Loucy (cell line): ENCODE measurements around the gene ATF7.

Experiments
- H2AFZ ChIP-seq: fragments of 200-600 bp; sonication (generic); 2 replicates; pipeline ENCODE4 v1.6.0; 2016; ENCODE audit warnings: antibody characterized with exemption, mild to moderate bottlenecking, low read length, moderate library complexity
- H3F3A ChIP-seq: fragments of 200-600 bp; 2 replicates; pipeline ENCODE4 v1.6.0; 2016; ENCODE audit warnings: antibody characterized with exemption, low read depth, mild to moderate bottlenecking
- H3K27me3 ChIP-seq: fragments of 200-600 bp; sonication (generic); 2 replicates; pipeline ENCODE4 v1.6.1; 2014; ENCODE audit warnings: low read length, mild to moderate bottlenecking; ENCODE audit not compliant: insufficient read depth, poor library complexity, severe bottlenecking
- H3K36me3 ChIP-seq: fragments of 200-600 bp; sonication (generic); 2 replicates; pipeline ENCODE4 v1.6.1; 2016; ENCODE audit warnings: low read length; ENCODE audit not compliant: insufficient read depth
- H3K4me1 ChIP-seq: fragments of 200-600 bp; sonication (generic); 2 replicates; pipeline ENCODE4 v1.5.1; 2014; ENCODE audit warnings: low read length, mild to moderate bottlenecking; ENCODE audit not compliant: insufficient read depth, poor library complexity, severe bottlenecking
- H3K4me2 ChIP-seq: fragments of 200-600 bp; sonication (generic); 2 replicates; pipeline ENCODE4 v1.6.0; 2014; ENCODE audit warnings: antibody characterized with exemption, low read length, low read depth, mild to moderate bottlenecking; ENCODE audit not compliant: poor library complexity, severe bottlenecking
- H3K4me3 ChIP-seq: fragments of 200-600 bp; sonication (generic); 2 replicates; pipeline ENCODE4 v1.5.1; 2014; ENCODE audit warnings: low read length, mild to moderate bottlenecking, mixed read lengths; ENCODE audit not compliant: poor library complexity, severe bottlenecking
- H3K79me2 ChIP-seq: fragments of 200-600 bp; sonication (generic); 2 replicates; pipeline ENCODE4 v1.6.1; 2014; ENCODE audit warnings: low read length; ENCODE audit not compliant: insufficient read depth
- H3K9ac ChIP-seq: fragments of 200-600 bp; sonication (generic); 2 replicates; pipeline ENCODE4 v1.6.0; 2014; ENCODE audit warnings: mild to moderate bottlenecking, low read depth, low read length, moderate library complexity; ENCODE audit not compliant: poor library complexity, severe bottlenecking
- H3K9me2 ChIP-seq: fragments of 200-600 bp; sonication (generic); replicated peaks from 2 replicates; pipeline ENCODE4 v1.6.1; 2016; ENCODE audit warnings: low read depth, low read length, mixed read lengths
- H3K9me3 ChIP-seq: fragments of 200-600 bp; sonication (generic); 2 replicates; pipeline ENCODE4 v1.6.1; 2014; ENCODE audit warnings: mild to moderate bottlenecking, antibody characterized with exemption, low read length, low read depth; ENCODE audit not compliant: insufficient read depth
- H4K20me1 ChIP-seq: fragments of 200-600 bp; sonication (generic); 2 replicates; pipeline ENCODE4 v1.6.0; 2014; ENCODE audit warnings: antibody characterized with exemption, low read length, mild to moderate bottlenecking; ENCODE audit not compliant: insufficient read depth, poor library complexity, severe bottlenecking
- CTCF ChIP-seq: fragments of 200-600 bp; sonication (generic); conservative IDR thresholded peaks from 2 replicates; pipeline ENCODE4 v1.5.1; 2014; ENCODE audit warnings: mild to moderate bottlenecking, antibody characterized with exemption, low read length
- EZH2phosphoT487 ChIP-seq: fragments of 200-600 bp; IDR thresholded peaks from 2 replicates; pipeline ENCODE4 v1.6.1; 2018; ENCODE audit warnings: antibody characterized with exemption, mild to moderate bottlenecking, moderate library complexity, borderline replicate concordance

ATF7 gene

GRCh38 chr12:53626702-53627169 is 554 bp upstream of the ATF7 start:
- Histone ChIP-seq H3K9me2 (no peaks in the 10 kb centered on the region), H3K4me1 (peaks cover 35% of the 10 kb centered on the region), H3K79me2 (peaks cover 35% of the 10 kb centered on the region), H3K9me3 (no peaks in the 10 kb centered on the region), H2AFZ (peak overlapping the region; percentile 90), H3K36me3 (no peaks in the 10 kb centered on the region), H3F3A (no peaks in the 10 kb centered on the region), H4K20me1 (peaks cover 4% of the 10 kb centered on the region), H3K9ac (peak overlapping the region; percentile 92), H3K4me3 (peak overlapping the region; percentile 95), H3K27me3 (no peaks in the 10 kb centered on the region), H3K4me2 (peak overlapping the region; percentile 88)
- TF ChIP-seq CTCF (no peak), EZH2phosphoT487 (no peak)

- Histone ChIP-seq H2AFZ (peak overlapping the region; percentile 44), H3K27me3 (no peaks in the 10 kb centered on the region), H3K9ac (peak overlapping the region; percentile 92), H4K20me1 (peaks cover 4% of the 10 kb centered on the region), H3K9me2 (no peaks in the 10 kb centered on the region), H3K4me1 (peaks cover 35% of the 10 kb centered on the region), H3K36me3 (no peaks in the 10 kb centered on the region), H3K4me3 (peak overlapping the region; percentile 95), H3K79me2 (peaks cover 48% of the 10 kb centered on the region), H3K9me3 (no peaks in the 10 kb centered on the region), H3F3A (no peaks in the 10 kb centered on the region), H3K4me2 (peak overlapping the region; percentile 94)
- TF ChIP-seq EZH2phosphoT487 (no peak), CTCF (no peak)
Observed at GRCh38 chr12:53625373-53625945, 723 bp downstream of the ATF7 start.

GRCh38 chr12:53624956-53625355 is 1.2 kb downstream of the ATF7 start:
- TF ChIP-seq EZH2phosphoT487 (no peak), CTCF (no peak)
- H3K9me2 ChIP-seq = no peaks in the 10 kb centered on the region
- H3K79me2 ChIP-seq = peaks cover 50% of the 10 kb centered on the region
- no peaks in the 10 kb centered on the region for H3F3A ChIP-seq
- H3K4me1 ChIP-seq = peaks cover 35% of the 10 kb centered on the region
- no peak overlapping the region for H2AFZ ChIP-seq
- H4K20me1 ChIP-seq = peaks cover 4% of the 10 kb centered on the region
- peak overlapping the region; percentile 92 for H3K9ac ChIP-seq
- H3K27me3 ChIP-seq = no peaks in the 10 kb centered on the region
- no peaks in the 10 kb centered on the region for H3K9me3 ChIP-seq
- peak overlapping the region; percentile 95 for H3K4me3 ChIP-seq
- H3K36me3 ChIP-seq = no peaks in the 10 kb centered on the region
- H3K4me2 ChIP-seq = peak overlapping the region; percentile 94
